Nephron progenitor cell (in vitro differentiated cells): ENCODE data around the gene NUDCD3.
A peak's percentile ranks its signal among the peaks of the same experiment; 100 is the strongest.

ENCODE experiments used
- DNase-seq: peaks from one replicate; pipeline ENCODE4 v3.0.0; 2021
- H3K27ac Mint-ChIP-seq: 2 replicates; pipeline ENCODE4 v1.8.0; 2021; ENCODE audit warnings: mild to moderate bottlenecking, moderate library complexity, mixed read lengths
- H3K27me3 Mint-ChIP-seq: 2 replicates; pipeline ENCODE4 v1.8.0; 2021; ENCODE audit warnings: mild to moderate bottlenecking, low read depth, mixed read lengths; ENCODE audit not compliant: poor library complexity
- H3K36me3 Mint-ChIP-seq: 2 replicates; pipeline ENCODE4 v1.8.0; 2021; ENCODE audit warnings: low read depth, mixed read lengths
- H3K4me1 Mint-ChIP-seq: 2 replicates; pipeline ENCODE4 v1.8.0; 2021; ENCODE audit warnings: mixed read lengths
- H3K4me3 Mint-ChIP-seq: 2 replicates; pipeline ENCODE4 v1.8.0; 2021; ENCODE audit warnings: mild to moderate bottlenecking, moderate library complexity, mixed read lengths
- H3K9me3 Mint-ChIP-seq: 2 replicates; pipeline ENCODE4 v1.8.0; 2021; ENCODE audit warnings: mild to moderate bottlenecking, moderate library complexity, mixed read lengths
- TF ChIP-seq, protein P1 (sequence below): fragments of 200-600 bp; sonication (generic); IDR thresholded peaks from 2 replicates; pipeline ENCODE4 v1.5.0; 2021; ENCODE audit warnings: antibody characterized with exemption

NUDCD3 gene

DNA sequence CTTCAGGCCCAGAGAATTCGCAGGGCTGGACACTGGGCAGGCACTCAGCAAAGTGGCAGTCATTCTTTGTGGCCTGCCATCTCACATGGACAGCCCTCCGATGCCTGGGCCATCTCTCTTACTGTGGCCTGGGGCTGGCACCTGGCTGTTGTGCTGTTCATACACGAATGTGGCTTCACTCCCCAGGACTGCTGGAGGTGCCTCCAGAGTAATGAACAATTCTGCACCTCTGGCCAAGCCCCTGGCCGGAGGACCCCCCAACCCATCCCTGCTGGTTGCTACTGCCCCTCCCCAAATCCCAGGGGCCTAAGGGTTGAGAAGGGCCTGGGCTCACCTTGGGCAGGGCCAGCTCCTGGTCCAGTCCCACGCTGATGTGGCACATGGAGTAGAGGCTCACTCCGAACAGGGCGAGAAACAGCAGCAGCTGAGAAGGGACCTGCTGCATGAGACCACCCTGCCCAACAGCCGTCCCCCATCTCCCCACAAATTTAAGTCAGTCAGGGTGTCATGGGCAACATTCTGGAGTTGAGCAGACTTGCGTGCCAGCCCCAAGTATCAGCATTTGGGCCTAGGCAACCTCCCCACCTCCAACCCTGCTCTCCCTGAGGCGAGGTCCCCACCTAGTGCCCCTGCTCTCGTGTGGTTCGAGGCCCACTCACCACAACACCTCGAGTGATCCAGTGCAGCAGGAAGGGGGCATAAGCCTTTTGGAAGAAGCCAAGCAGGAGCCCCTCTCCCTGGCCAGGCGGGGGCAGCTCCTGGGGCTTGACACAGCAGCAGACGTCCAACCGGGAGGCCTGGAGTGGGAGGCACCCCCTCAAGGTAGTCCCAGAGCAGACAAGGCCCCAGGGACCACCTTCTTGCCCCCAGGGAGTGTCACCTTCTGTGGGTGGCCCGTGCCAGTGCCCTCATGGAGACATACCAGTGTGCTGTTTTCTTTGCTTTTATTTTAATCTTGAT lies 41.2 kb upstream of the NUDCD3 start:
- no peaks in the 10 kb centered on the region for H3K36me3 Mint-ChIP-seq
- H3K4me3 Mint-ChIP-seq, result no peak overlapping the region
- H3K9me3 Mint-ChIP-seq, result peaks cover 28% of the 10 kb centered on the region
- peaks cover 4% of the 10 kb centered on the region for H3K4me1 Mint-ChIP-seq
- no peak for DNase-seq
- H3K27me3 Mint-ChIP-seq, result peaks cover 17% of the 10 kb centered on the region
- TF ChIP-seq, protein P1, sequence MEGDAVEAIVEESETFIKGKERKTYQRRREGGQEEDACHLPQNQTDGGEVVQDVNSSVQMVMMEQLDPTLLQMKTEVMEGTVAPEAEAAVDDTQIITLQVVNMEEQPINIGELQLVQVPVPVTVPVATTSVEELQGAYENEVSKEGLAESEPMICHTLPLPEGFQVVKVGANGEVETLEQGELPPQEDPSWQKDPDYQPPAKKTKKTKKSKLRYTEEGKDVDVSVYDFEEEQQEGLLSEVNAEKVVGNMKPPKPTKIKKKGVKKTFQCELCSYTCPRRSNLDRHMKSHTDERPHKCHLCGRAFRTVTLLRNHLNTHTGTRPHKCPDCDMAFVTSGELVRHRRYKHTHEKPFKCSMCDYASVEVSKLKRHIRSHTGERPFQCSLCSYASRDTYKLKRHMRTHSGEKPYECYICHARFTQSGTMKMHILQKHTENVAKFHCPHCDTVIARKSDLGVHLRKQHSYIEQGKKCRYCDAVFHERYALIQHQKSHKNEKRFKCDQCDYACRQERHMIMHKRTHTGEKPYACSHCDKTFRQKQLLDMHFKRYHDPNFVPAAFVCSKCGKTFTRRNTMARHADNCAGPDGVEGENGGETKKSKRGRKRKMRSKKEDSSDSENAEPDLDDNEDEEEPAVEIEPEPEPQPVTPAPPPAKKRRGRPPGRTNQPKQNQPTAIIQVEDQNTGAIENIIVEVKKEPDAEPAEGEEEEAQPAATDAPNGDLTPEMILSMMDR, result no peak
- H3K27ac Mint-ChIP-seq, result no peak overlapping the region

DNA sequence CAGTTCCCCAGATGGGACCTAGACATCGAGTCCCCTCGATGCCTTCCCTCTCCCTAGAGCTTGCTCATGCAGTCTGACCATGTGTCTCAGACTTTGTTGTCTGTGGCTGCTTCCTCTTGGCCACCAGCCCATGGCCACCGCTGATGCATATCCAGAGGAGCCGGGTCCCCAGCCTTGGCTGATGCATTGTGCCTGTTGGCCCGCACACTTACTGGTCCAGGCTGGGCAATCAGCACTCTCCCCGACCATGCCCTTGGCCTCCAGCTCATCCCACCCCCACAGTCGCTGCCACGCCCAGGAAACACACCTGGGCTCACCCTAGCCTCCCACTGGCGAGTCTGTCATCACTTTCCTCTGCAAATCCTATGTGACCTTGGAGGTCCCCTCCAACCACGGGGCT lies 40.5 kb upstream of the NUDCD3 start:
- peaks cover 32% of the 10 kb centered on the region for H3K9me3 Mint-ChIP-seq
- H3K27ac Mint-ChIP-seq, result peak overlapping the region; percentile 51
- H3K27me3 Mint-ChIP-seq, result peaks cover 17% of the 10 kb centered on the region
- peaks cover 4% of the 10 kb centered on the region for H3K4me1 Mint-ChIP-seq
- DNase-seq, result no peak
- TF ChIP-seq, protein P1, result no peak
- no peak overlapping the region for H3K4me3 Mint-ChIP-seq
- peaks cover 1% of the 10 kb centered on the region for H3K36me3 Mint-ChIP-seq

DNA sequence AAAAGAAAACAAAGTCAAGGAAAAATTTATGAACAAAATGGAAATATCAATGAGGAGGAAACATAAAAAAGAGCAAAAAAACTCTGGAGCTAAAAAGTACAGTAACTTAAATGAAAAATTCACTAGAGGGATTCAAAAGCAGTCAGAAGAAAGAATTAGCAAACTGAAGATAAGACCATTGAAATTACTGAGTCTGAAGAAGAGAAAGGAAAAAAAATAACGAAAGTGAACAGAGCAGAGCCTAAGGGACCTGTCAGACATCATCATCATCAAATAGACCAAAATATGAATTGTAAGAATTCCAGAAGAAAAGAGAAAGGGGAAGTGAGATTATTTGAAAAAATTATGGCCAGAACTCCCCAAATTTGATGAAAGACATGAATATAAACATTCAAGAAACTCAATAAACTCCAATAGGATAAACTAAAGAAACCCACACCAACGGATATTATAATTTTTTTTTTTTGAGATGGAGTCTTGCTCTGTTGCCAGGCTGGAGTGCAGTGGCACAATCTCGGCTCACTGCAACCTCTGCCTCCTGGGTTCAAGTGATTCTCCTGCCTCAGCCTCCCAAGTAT lies 34.4 kb upstream of the NUDCD3 start:
- Mint-ChIP-seq H3K36me3 (peaks cover 15% of the 10 kb centered on the region), H3K27me3 (peaks cover 10% of the 10 kb centered on the region), H3K27ac (no peak overlapping the region), H3K9me3 (peaks cover 50% of the 10 kb centered on the region), H3K4me3 (no peak overlapping the region), H3K4me1 (no peaks in the 10 kb centered on the region)
- TF ChIP-seq, protein P1, result no peak
- no peak for DNase-seq

DNA sequence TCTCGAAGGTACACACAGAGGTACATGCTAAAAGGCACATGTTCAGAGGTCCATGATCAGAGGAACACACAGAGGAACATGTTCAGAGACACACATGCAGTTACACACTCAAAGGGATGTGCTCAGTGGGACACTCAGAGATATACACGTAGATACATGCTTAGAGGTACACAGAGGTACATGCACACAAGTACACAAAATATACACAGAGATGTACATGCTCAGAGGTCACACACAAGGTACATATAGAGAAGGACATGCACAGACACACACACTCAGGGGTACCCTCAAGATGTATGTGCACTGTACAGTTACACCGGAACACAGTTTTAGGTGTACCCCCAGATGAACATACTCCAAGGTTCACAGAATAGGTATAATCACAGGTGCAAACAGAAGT lies 31.9 kb upstream of the NUDCD3 start:
- Mint-ChIP-seq H3K4me3 (no peak overlapping the region), H3K27ac (no peak overlapping the region), H3K36me3 (peaks cover 15% of the 10 kb centered on the region), H3K9me3 (peaks cover 33% of the 10 kb centered on the region), H3K27me3 (peaks cover 10% of the 10 kb centered on the region), H3K4me1 (no peaks in the 10 kb centered on the region)
- DNase-seq, result no peak
- TF ChIP-seq, protein P1, result no peak

DNA sequence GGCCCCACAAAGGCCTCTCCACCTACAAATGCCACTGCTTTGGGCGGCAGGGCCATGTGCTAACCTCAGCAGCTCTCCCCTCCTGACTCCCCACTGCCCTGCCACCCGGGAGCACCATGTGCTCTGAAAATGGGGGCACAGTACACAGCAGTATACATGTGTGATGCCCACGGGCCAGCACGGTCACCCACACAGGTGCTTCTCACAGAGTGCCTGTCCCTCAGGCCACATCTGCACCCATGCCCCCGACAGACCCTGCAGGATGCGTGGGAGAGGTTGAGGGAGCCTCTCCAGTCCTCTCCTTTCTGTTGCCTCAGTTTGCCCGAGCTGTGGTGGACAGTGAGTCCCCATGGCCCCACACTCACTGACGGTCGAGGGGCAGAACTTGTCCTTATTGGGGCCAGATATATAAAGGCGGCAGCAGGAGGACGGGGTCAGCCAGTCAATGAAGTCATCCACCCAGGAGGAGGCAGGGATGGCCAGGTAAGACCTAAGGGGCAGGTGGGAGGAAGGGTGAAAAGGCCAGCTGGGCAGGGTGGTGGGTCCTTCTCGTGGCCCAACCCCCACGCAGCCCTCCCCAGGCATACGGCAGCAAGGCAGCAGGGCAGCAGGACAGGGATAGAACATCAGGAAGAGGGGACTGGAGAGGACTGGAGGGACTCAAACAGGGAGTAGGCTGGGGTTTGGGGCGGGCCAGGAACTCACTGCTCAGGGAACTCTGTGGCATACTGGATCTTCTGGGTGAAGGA lies 31.1 kb upstream of the NUDCD3 start:
- TF ChIP-seq, protein P1, result no peak
- peaks cover 10% of the 10 kb centered on the region for H3K27me3 Mint-ChIP-seq
- no peak overlapping the region for H3K27ac Mint-ChIP-seq
- H3K4me1 Mint-ChIP-seq, result no peaks in the 10 kb centered on the region
- no peak overlapping the region for H3K4me3 Mint-ChIP-seq
- peaks cover 15% of the 10 kb centered on the region for H3K36me3 Mint-ChIP-seq
- peaks cover 27% of the 10 kb centered on the region for H3K9me3 Mint-ChIP-seq
- DNase-seq, result no peak
